Ascending aorta (tissue), 2 donors: Measurements from ENCODE around the gene TREM2. TPM values are rescaled to one million over a fixed set of nuclear protein-coding genes. Genes with fewer than 3 reads are reported as not detected.

Experiments used
- DNase-seq, 2 donors: peaks; one replicate each; pipeline ENCODE4 v3.0.0-alpha.2; 2019; ENCODE audit warnings: low spot score in 2 of 2
- H3K27ac ChIP-seq, 2 donors: fragments of 200-600 bp; sonication (generic); one replicate each; pipeline ENCODE4 v1.5.1; 2016 to 2017; ENCODE audit warnings: mild to moderate bottlenecking in 1 of 2
- H3K27me3 ChIP-seq: fragments of 200-600 bp; sonication (generic); one replicate; pipeline ENCODE4 v1.5.1; 2017
- H3K36me3 ChIP-seq, 2 donors: fragments of 200-600 bp; sonication (generic); one replicate each; pipeline ENCODE4 v1.5.1; 2016
- H3K4me1 ChIP-seq, 2 donors: fragments of 200-600 bp; sonication (generic); one replicate each; pipeline ENCODE4 v1.5.1; 2016 to 2017; ENCODE audit warnings: mild to moderate bottlenecking in 1 of 2
- H3K4me3 ChIP-seq, 2 donors: fragments of 200-600 bp; sonication (generic); one replicate each; pipeline ENCODE4 v1.5.1; 2016 to 2017; ENCODE audit warnings: mild to moderate bottlenecking in 1 of 2
- H3K9me3 ChIP-seq, 2 donors: fragments of 200-600 bp; sonication (generic); one replicate each; pipeline ENCODE4 v1.5.1; 2016
- CTCF ChIP-seq, 3 experiments: fragments of 200-600 bp in 2 of 3; fragments of 450-650 bp in 1 of 3; sonication (generic) in 2 of 3; IDR thresholded peaks; one replicate each; pipeline ENCODE4 v1.5.1; 2016 to 2019; ENCODE audit warnings: antibody characterized with exemption in 3 of 3, mild to moderate bottlenecking in 1 of 3, moderate library complexity in 1 of 3
- intact Hi-C: fragments of 100-400 bp; cut with DNase I; formaldehyde crosslinking; loops from one replicate; pipeline ENCODE4 v1.15.1; 2023
- total RNA-seq: library from RNA; depleted of rRNA; stranded (reverse); fragments of >200 nt; gene quantifications from one replicate; pipeline ENCODE4 v1.1.0, GENCODE V29; 2016

TREM2 gene
- total RNA-seq, 1 donor from 2014 or later, result 0.43 TPM

GRCh38 chr6:41156771-41157170 is 6.1 kb downstream of the TREM2 start:
- TF ChIP-seq CTCF (IDR thresholded peaks at IDR 0.05), result no peak
- no peaks in the 10 kb centered on the region for H3K4me1 ChIP-seq
- H3K4me3 ChIP-seq, result no peak overlapping the region
- no peak for DNase-seq
- intact Hi-C loops, result no loop called here
- no peaks in the 10 kb centered on the region for H3K27me3 ChIP-seq
- no peaks in the 10 kb centered on the region for H3K9me3 ChIP-seq
- H3K36me3 ChIP-seq, result no peaks in the 10 kb centered on the region
- H3K27ac ChIP-seq, result no peak overlapping the region

GRCh38 chr6:41156001-41156400 is 6.9 kb downstream of the TREM2 start:
- Histone ChIP-seq H3K27me3 (no peaks in the 10 kb centered on the region), H3K27ac (no peak overlapping the region), H3K36me3 (no peaks in the 10 kb centered on the region), H3K4me3 (no peak overlapping the region), H3K9me3 (no peaks in the 10 kb centered on the region), H3K4me1 (no peaks in the 10 kb centered on the region)
- no peak for DNase-seq
- TF ChIP-seq CTCF (IDR thresholded peaks at IDR 0.05), result no peak
- intact Hi-C loops, result no loop called here

- Histone ChIP-seq H3K27me3 (no peaks in the 10 kb centered on the region), H3K9me3 (no peaks in the 10 kb centered on the region), H3K27ac (no peak overlapping the region), H3K36me3 (no peaks in the 10 kb centered on the region), H3K4me3 (no peak overlapping the region), H3K4me1 (no peaks in the 10 kb centered on the region)
- no peak for TF ChIP-seq CTCF (IDR thresholded peaks at IDR 0.05)
- no peak for DNase-seq
- intact Hi-C loops, result no loop called here
Observed at GRCh38 chr6:41155132-41155805, 7.6 kb downstream of the TREM2 start.

- H3K27me3 ChIP-seq, result no peaks in the 10 kb centered on the region
- no peaks in the 10 kb centered on the region for H3K36me3 ChIP-seq
- intact Hi-C loops, result no loop called here
- H3K9me3 ChIP-seq, result no peaks in the 10 kb centered on the region
- H3K4me3 ChIP-seq, result no peak within 1 kb of the TSS
- no peak within 1 kb of the TSS for H3K27ac ChIP-seq
- H3K4me1 ChIP-seq, result no peaks in the 10 kb centered on the region
- TF ChIP-seq CTCF (IDR thresholded peaks at IDR 0.05), result no peak
- DNase-seq, result no peak
Observed at GRCh38 chr6:41153992-41154625, 8.8 kb downstream of the TREM2 start, which contains the start of gene TREML1. Gene TREML1, minus strand, starts transcription at chr6:41154347. Its CDS starts 59 bp downstream, at chr6:41154288.

GRCh38 chr6:41153451-41153850 is 9.5 kb downstream of the TREM2 start:
- H3K36me3 ChIP-seq, result peaks cover 0 to 3% of the 10 kb centered on the region in 2 donors
- intact Hi-C loops, result no loop called here
- DNase-seq, result no peak
- TF ChIP-seq CTCF (IDR thresholded peaks at IDR 0.05), result no peak
- no peaks in the 10 kb centered on the region for H3K4me1 ChIP-seq
- no peaks in the 10 kb centered on the region for H3K27me3 ChIP-seq
- no peak overlapping the region for H3K27ac ChIP-seq
- no peaks in the 10 kb centered on the region for H3K9me3 ChIP-seq
- no peak overlapping the region for H3K4me3 ChIP-seq
